ENCODE results near the gene CDH24.
A peak's percentile ranks its signal among the peaks of the same experiment; 100 is the strongest.

Gene CDH24

GRCh38 chr14:23089498-23090253 is 32.4 kb upstream of the CDH24 start:
- no peak for DNase-seq (ENCODE audit: low read depth in 2 of 2)

DNA sequence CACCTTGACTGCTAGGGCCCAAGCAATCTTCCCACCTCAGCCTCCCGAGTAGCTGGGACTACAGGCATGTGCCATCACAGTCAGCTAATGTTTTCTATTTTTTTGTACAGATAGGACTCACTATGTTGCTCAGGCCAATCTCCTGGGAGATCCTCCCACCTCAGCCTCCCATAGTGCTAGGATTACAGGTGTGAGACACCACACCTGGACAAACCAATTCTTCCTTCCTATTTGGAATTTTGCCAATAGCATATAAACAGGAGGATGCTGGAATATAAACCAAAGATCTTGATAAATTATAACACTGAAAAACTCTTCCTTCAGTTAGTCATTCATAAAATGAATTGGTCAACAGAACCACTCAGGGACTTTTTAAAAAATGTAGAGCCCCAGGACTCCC is 29.2 kb upstream of the CDH24 start:
- no peak for DNase-seq (ENCODE audit: low read depth in 2 of 2)

DNA sequence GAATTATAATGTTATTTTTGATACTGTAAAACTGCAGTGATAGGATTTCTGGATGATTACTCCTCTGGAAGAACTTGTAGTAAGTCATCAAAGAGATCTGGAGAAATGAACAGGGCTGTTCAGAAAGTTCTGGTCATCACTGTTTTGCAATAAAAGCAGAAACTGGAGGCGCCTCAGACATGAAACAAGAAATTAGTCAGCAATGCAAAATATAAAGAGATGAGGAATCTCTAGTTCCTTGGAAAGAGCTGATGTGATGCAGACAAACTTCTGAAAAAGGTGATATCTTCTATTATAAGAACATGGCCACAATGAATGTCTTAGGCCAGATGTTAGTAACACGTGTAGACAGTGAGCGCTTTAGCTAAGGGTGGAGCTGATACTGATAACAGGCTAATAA is 28.1 kb upstream of the CDH24 start:
- DNase-seq (ENCODE audit: low read depth in 2 of 2): no peak

DNA sequence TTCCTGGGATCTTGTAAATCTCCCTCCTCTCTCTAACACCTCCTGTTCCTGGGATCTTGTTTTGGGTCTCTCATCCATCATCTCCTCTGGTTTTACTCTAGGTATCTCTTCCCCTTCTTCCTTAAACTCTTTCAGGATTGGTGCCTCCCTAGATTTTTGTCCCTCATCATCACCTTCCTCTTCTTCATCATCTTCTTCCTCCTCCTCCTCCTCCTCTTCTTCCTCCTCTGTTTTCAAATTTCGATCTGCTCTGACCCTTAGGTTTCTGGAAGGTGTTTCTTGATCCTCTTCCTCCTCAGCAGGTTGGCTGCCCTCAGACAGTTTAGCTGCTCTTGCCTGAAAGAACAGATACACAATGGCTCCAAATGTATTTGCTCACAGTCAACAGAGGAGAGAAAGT is 23.2 kb upstream of the CDH24 start:
- no peak for DNase-seq (ENCODE audit: low read depth in 2 of 2)

DNA sequence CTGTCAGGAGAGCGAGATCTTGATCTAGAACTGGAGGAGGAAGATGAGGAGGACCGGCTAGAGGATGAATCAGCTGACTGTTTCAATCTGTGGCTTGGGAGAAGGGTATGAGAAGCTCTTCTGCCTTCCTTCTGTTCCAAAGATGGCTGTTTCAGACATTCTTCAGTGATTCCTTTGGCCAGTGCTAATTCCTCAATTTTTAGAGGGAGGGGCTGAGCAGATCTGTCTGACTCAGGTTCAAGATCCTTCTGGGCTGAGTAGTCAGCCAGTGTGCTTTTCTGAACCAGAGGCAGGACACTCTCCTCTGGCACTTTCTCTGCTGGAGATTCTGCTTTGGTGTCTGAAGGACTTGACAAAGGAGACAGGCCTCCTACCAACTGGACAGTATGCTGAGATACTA is 22.4 kb upstream of the CDH24 start:
- DNase-seq (ENCODE audit: low read depth in 2 of 2): no peak

DNA sequence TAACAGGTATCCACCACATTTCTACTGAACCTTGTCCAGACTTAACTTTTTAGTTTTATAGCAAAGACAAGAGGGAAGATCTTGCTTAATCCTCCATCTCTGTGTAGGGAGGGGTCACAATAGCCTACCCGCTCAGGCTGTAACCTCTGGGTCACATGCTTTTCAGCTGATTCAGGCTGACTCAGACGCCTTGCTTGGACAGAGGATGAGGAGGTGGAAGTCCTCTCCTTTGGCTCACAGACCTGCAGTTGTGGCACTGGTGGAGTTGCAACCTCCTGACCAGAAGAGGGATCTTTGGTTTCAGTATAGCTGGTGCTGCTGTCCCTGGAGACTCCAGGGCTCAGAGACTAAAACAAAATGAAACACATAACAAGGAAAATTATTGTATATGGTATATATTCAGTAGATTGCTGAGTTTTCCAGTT is 21.4 kb upstream of the CDH24 start:
- DNase-seq (ENCODE audit: low read depth in 2 of 2): peak in 1 of 2 experiments; percentile 49

- DNase-seq (ENCODE audit: low read depth in 2 of 2): no peak
Observed at GRCh38 chr14:23077962-23078361, 20.6 kb upstream of the CDH24 start.

DNA sequence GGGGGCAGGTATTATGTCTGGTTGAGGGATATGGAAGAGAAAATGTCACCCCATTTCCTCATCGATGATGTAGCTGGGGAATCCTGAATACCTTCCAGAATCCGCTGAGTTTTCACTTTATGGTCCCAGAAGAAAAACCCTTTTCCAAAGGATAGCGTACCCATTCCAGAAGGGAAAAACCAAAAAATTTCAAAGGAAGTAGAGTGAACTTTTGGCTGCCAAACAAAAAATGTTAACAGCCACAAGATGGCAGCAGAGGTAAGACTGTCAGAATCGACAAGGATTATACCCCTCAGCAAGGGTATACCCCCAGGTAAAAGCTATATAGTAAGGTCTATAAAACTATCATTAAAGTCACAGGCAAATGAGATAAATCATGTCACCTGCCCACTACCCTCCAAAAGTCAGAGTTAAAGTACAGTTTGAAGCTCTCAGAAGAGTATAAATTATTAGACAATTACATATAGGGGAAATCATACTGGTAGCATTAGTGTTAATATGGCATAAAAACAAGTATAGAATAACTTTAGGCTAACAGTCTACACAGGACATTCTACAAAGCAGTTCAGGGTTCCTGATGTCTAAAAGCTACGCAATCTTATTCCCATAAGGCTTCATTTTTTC is 19.6 kb upstream of the CDH24 start:
- DNase-seq (ENCODE audit: low read depth in 2 of 2): no peak

- DNase-seq (ENCODE audit: low read depth in 2 of 2): no peak
Observed at GRCh38 chr14:23074906-23075305, 17.6 kb upstream of the CDH24 start.

DNA sequence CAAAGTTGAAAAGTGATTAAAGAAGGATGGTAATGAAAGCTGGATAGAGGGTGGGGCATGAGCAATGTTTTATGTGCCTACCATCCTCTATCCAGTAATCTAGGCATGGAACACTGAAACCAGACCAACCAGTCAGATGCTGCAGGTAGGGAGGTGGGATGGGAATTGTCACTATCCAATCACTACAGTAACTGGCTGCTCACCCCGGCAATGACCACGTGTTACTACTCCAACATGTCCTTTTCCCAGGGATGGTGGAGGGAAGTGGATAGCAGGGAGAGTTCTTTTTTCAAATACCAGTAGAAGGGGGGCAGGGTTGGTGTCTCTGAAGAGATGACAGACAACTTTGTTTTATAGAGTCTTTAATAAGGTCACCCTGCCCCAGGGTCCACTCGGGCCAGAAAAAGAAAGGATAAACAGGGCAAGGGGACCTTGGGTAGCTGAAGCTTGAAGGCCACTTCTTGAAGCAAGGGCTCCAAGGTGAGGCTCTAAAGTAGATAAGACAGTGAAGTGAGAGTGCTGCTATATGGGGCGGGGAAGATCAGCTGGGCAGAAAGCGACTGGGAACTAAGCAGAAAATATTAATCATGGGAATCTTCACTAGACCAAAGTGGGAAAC is 14.7 kb upstream of the CDH24 start:
- no peak for DNase-seq (ENCODE audit: low read depth in 2 of 2)

DNA sequence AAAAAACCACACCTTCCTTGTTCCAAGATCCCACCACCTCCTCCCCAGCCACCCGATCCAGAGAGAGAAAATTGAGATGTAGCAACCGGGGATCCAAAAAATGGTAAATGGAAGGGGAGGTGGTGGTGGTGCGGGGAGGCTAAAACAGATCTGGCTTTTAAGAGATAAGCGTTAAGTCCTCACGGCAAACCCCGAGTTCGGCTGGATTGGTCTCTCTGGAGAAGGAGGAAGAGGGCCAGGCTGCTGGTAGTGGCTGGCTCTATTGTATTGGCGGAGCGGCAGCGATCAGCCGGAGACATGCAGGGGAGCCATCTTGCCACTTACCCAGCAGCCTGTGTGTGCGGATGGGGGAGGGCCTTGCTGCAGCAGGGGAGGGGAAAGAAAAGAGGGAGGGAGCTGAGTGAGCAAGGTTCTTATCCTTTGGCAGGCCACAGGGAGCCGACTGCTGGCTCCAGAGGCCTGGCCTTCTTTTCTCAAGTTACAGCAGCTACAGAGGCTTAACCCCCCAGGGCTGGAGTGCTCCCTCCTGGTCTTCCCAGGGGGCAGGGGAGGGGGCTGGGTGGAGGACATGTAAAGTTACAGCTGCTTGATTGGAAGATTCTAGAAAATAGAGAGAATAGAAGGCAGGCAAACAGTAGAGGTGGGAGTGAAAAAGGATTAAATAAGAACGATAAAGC is 14.1 kb upstream of the CDH24 start:
- peak; percentile 75 for DNase-seq (ENCODE audit: low read depth in 2 of 2)

GRCh38 chr14:23070262-23071129 is 13.2 kb upstream of the CDH24 start:
- no peak for DNase-seq (ENCODE audit: low read depth in 2 of 2)

GRCh38 chr14:23069413-23069806 is 12.1 kb upstream of the CDH24 start:
- no peak for DNase-seq (ENCODE audit: low read depth in 2 of 2)

GRCh38 chr14:23068789-23069412 is 11.6 kb upstream of the CDH24 start:
- peak; percentile 79 to 84 for DNase-seq (ENCODE audit: low read depth in 2 of 2)

GRCh38 chr14:23067847-23068788 is 10.8 kb upstream of the CDH24 start:
- no peak for DNase-seq (ENCODE audit: low read depth in 2 of 2)

- DNase-seq (ENCODE audit: low read depth in 2 of 2): no peak
Observed at GRCh38 chr14:23066855-23067744, 9.8 kb upstream of the CDH24 start.

- no peak for DNase-seq (ENCODE audit: low read depth in 2 of 2)
Observed at GRCh38 chr14:23066368-23066767, 9.0 kb upstream of the CDH24 start.

DNA sequence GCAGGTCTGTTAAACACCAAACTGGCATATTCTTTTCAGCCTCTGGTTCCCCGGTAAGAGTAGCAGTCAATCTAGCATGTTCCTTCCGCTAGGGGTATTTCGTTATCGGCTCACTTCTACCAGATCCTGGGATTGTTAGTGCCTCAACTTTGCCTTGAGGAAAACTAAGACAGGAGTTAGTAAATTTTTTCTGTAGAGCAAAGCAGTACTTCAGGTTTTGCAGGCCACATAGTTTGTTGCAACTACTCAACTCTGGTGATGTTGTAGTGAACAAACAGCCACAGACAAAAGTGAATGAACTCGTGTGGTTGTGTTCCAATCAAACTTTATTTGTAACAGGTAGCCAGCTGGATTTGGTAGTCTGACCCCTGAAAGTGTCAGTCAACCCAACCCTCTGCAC is 6.3 kb upstream of the CDH24 start:
- no peak for DNase-seq (ENCODE audit: low read depth in 2 of 2)

DNA sequence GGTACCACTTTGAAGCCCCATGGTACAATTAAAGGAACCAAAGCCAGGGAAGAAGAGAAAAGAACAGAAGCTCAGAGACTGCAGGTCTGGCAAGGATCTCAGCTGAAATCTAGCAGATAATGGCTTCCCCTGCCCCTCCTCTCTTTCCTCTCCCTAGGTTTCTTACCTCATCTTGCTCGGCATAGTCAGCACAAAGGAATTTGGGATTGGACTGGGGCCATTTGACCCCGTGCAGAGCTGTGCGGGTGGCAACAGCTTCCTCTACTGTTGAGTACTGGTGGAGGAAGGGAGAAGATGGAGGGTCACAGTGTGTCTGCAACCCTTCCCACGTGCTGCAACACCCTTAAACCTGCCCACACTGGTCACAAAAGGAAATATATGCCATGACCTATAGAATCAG is 4.7 kb upstream of the CDH24 start:
- DNase-seq (ENCODE audit: low read depth in 2 of 2): peak; percentile 89 to 91

All from fibroblast of skin of left quadriceps (primary cell).